Upper lobe of right lung (tissue), 1 donor: Measurements from ENCODE around the gene NADK. TPM values are rescaled to one million over a fixed set of nuclear protein-coding genes. Genes with fewer than 3 reads are reported as not detected.

Source experiments
- ATAC-seq: fragments of 200-7000 bp; cut with Tn5 transposase; one replicate; pipeline ENCODE4 v1.9.1; 2020; ENCODE audit warnings: mild to moderate bottlenecking, moderate library complexity
- DNase-seq: peaks from one replicate; pipeline ENCODE4 v3.0.0-alpha.2; 2020
- H3K27ac ChIP-seq: fragments of 200-600 bp; one replicate; pipeline ENCODE4 v1.8.0; 2022
- H3K27me3 ChIP-seq: fragments of 200-600 bp; one replicate; pipeline ENCODE4 v1.8.0; 2022; ENCODE audit warnings: mild to moderate bottlenecking
- H3K36me3 ChIP-seq: fragments of 200-600 bp; one replicate; pipeline ENCODE4 v1.8.0; 2022
- H3K4me1 ChIP-seq: fragments of 200-600 bp; one replicate; pipeline ENCODE4 v1.8.0; 2022
- H3K4me3 ChIP-seq: fragments of 200-600 bp; one replicate; pipeline ENCODE4 v1.8.0; 2022; ENCODE audit warnings: mild to moderate bottlenecking
- H3K9me3 ChIP-seq: fragments of 200-600 bp; one replicate; pipeline ENCODE4 v1.8.0; 2022
- intact Hi-C: fragments of 100-400 bp; cut with DNase I; formaldehyde crosslinking; loops from one replicate; pipeline ENCODE4 v1.11.0; 2022
- total RNA-seq: library from RNA; stranded (reverse); fragmentation: NEBNext Ultra II Directional; extraction: Animal tissue kit (Norgen Biotek cat#: 25700); gene quantifications from one replicate; pipeline ENCODE4 v1.2.1, GENCODE V29; 2021
- TF ChIP-seq, protein P1 (sequence below): fragments of 200-600 bp; IDR thresholded peaks from one replicate; pipeline ENCODE4 v1.8.0; 2022; ENCODE audit warnings: antibody characterized with exemption
- donor health status: DM: no; HTN: yes; CAD: no; lungs with severe emphysema.

The NADK gene
- total RNA-seq, 1 donor from 2014 or later: 99.2 TPM

DNA sequence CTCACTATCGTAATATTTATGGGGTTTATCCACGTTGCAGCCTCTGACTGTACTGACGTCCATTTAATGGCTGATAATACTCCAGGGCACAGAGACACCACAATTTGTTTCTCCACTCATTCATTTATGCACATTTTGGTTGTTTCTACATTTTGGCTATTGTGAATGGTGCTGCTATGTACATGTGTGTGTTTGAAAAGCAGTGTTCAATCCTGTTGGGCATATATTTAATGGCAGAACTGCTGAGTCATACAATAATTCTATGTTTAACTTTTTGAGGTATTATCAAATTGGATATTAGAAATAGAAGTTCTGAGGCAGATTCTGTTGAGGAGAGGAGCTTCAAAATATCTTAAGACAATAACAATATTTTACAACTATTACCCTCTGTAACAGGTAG is 39.0 kb upstream of the NADK start:
- Histone ChIP-seq H3K27me3 (no peaks in the 10 kb centered on the region), H3K4me3 (no peak overlapping the region), H3K27ac (no peak overlapping the region), H3K36me3 (peaks cover 70% of the 10 kb centered on the region), H3K4me1 (no peaks in the 10 kb centered on the region), H3K9me3 (no peaks in the 10 kb centered on the region)
- ATAC-seq (no peak), DNase-seq (no peak)
- intact Hi-C loops: no loop called here
- TF ChIP-seq, protein P1, sequence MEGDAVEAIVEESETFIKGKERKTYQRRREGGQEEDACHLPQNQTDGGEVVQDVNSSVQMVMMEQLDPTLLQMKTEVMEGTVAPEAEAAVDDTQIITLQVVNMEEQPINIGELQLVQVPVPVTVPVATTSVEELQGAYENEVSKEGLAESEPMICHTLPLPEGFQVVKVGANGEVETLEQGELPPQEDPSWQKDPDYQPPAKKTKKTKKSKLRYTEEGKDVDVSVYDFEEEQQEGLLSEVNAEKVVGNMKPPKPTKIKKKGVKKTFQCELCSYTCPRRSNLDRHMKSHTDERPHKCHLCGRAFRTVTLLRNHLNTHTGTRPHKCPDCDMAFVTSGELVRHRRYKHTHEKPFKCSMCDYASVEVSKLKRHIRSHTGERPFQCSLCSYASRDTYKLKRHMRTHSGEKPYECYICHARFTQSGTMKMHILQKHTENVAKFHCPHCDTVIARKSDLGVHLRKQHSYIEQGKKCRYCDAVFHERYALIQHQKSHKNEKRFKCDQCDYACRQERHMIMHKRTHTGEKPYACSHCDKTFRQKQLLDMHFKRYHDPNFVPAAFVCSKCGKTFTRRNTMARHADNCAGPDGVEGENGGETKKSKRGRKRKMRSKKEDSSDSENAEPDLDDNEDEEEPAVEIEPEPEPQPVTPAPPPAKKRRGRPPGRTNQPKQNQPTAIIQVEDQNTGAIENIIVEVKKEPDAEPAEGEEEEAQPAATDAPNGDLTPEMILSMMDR: no peak

DNA sequence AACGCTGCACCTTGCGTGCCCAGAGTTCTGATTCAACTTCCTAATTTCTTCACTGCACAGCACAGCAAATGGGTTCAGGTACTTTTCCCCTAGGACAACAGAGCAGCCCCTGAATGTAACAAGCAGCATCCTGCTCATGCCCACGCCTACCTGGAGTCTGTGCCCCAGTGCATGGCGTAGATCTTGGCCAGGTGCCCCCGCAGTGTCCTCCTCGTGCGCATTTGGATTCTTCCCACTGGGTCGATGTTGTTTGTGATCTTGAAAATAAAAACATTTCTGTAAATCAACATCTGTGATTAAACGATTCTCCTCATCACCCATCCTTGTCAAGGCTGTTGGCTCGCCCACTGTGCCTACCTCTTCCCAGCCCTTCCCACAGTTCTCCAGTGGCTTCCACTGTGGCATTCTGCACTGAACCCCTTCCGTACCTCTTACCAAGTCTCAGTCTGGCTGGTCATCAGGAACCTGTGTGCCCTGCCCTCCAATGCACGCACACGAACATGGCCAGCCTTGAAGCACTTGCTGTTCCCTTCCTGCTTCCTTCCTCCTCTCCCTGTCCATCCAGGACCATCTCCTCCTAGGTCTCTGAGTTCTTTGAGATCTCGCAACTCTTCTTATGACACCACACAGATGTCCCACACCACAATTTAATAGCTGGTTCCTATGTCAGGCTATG is 37.5 kb upstream of the NADK start:
- DNase-seq: peak; percentile 16
- no peak overlapping the region for H3K4me3 ChIP-seq
- H3K27ac ChIP-seq: no peak overlapping the region
- intact Hi-C loops: no loop called here
- no peaks in the 10 kb centered on the region for H3K27me3 ChIP-seq
- H3K4me1 ChIP-seq: no peaks in the 10 kb centered on the region
- TF ChIP-seq, protein P1: no peak
- H3K36me3 ChIP-seq: peaks cover 63% of the 10 kb centered on the region
- no peaks in the 10 kb centered on the region for H3K9me3 ChIP-seq
- ATAC-seq: no peak

DNA sequence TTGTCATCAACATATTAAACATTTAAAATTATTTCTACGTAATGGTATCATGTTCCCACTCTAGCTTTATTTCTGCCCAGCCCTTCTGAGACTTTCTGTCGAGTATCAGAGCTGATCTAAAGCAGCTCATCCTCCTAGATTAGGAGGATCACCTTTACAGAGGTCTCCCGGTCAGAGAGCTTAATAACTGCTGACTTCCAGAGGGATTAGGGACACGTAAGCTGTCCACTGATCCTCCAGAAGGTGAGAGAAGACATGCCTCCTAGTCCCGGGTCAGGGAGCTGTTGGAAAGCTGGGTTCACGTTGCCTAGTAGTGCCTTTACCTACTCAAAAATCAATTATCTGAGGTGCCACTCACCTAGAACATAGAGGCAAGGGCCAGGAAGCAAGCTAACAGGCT is 31.2 kb upstream of the NADK start:
- DNase-seq (peak; percentile 6), ATAC-seq (no peak)
- TF ChIP-seq, protein P1: no peak
- intact Hi-C loops: no loop called here
- Histone ChIP-seq H3K9me3 (no peaks in the 10 kb centered on the region), H3K36me3 (peaks cover 81% of the 10 kb centered on the region), H3K4me1 (no peaks in the 10 kb centered on the region), H3K27ac (no peak overlapping the region), H3K4me3 (no peak overlapping the region), H3K27me3 (no peaks in the 10 kb centered on the region)

DNA sequence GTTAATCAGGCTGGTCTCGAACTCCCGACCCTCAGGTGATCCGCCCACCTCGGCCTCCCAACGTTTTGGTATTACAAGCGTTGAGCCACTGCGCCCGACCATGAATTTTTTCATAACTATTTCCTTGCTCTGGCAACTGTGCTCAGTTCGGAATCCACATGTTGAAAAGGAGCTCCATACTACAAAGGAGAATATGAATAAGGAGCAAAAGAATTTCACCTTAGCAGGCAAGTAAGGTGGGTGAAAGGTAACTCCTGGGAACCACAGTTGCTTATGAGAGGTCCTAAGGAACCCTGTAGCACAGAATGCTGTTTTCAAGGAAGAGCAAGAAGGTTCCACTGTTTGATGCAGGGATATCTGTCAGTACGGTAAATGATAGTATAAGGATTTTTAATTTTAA is 29.9 kb upstream of the NADK start:
- no peak overlapping the region for H3K27ac ChIP-seq
- H3K27me3 ChIP-seq: no peaks in the 10 kb centered on the region
- peaks cover 81% of the 10 kb centered on the region for H3K36me3 ChIP-seq
- H3K4me3 ChIP-seq: no peak overlapping the region
- ATAC-seq: no peak
- DNase-seq: no peak
- TF ChIP-seq, protein P1: no peak
- no peaks in the 10 kb centered on the region for H3K9me3 ChIP-seq
- intact Hi-C loops: no loop called here
- H3K4me1 ChIP-seq: no peaks in the 10 kb centered on the region

DNA sequence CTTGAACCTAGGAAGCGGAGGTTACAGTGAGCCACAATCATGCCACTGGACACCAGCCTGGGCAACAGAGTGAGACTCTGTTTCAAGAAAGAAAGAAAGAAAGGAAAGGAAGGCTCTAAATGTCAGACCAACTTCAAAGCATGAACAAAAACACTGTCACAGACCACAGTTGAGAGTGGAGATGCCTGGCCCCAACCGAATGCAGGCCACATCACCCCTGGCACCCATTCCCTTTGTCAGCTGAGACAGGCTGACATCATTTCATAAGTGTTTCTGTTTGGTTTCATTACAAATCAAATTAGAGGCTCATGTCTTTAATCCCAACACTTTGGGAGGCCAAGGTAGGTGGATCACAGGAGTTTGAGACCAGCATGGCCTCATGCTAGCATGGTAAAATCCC is 28.6 kb upstream of the NADK start:
- H3K4me1 ChIP-seq: no peaks in the 10 kb centered on the region
- TF ChIP-seq, protein P1: no peak
- ATAC-seq: no peak
- H3K27ac ChIP-seq: no peak overlapping the region
- no peak for DNase-seq
- H3K27me3 ChIP-seq: no peaks in the 10 kb centered on the region
- intact Hi-C loops: no loop called here
- peaks cover 87% of the 10 kb centered on the region for H3K36me3 ChIP-seq
- H3K4me3 ChIP-seq: no peak overlapping the region
- H3K9me3 ChIP-seq: no peaks in the 10 kb centered on the region

DNA sequence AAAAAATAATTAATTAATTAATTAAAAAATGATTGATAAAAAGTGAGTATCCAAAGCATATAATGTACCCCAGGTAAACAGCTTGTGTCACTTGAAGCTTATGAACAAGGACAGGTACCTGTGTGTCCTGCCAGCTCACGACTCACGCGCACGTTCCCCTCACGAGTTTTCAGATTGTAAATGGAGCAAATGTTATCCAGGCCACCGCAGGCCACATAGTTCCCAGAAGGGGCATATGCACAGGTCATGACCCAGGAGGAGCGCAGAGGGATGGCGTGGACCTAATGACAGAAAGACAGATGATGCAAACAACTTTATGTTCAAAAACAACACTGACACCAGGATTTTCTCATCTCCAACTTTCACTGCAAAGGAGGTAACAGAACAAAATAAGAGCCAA is 26.0 kb upstream of the NADK start:
- no peaks in the 10 kb centered on the region for H3K9me3 ChIP-seq
- TF ChIP-seq, protein P1: no peak
- H3K4me1 ChIP-seq: no peaks in the 10 kb centered on the region

More for the DNA sequence above, 26.0 kb upstream of the NADK start:
- no peak overlapping the region for H3K4me3 ChIP-seq
- H3K36me3 ChIP-seq: peaks cover 90% of the 10 kb centered on the region
- intact Hi-C loops: no loop called here
- peak; percentile 35 for DNase-seq
- H3K27me3 ChIP-seq: no peaks in the 10 kb centered on the region
- ATAC-seq: no peak
- H3K27ac ChIP-seq: no peak overlapping the region
